ENCODE data around the gene ACOXL. TPM values are rescaled to one million over a fixed set of nuclear protein-coding genes. Genes with fewer than 3 reads are reported as not detected.

ACOXL gene
- total and polyA plus RNA-seq, 2 of the 8 experiments (the other 6 are each of a cell fraction or from before 2014, with no cell fraction given): 11.4 to 20.6 TPM

DNA sequence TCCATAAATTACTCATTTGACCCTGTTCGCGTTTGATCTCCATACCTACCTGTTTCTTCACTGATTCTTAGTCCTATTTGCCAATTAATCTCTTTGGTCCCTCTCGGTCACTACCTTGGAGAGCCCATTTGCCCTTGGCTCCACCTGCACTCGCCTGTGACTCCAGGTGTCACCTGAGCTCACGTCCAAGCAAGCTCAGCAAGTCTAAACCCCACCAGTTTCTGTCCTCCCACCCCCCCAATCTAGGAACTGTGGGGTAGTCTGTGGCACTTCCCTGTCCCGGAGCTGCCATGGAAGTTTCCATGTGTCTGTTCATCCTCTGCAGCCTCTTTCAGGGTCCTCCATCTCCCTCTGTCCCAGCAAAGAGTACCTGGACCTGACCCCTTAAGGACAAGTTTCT is 320.2 kb downstream of the ACOXL start (continued):
- TF ChIP-seq RAD21 (IDR thresholded peaks at IDR 0.05 in 1 of 2, conservative IDR thresholded peaks at IDR 0.05 in 1 of 2; ENCODE audit: low read depth in 2 of 2, low read length in 2 of 2) (no peak), SP1 (IDR thresholded peaks at IDR 0.05; ENCODE audit: low read depth, low read length) (no peak), EP300 (IDR thresholded peaks at IDR 0.05; ENCODE audit: borderline replicate concordance in 1 of 2, low read depth in 2 of 2, low read length in 2 of 2) (no peak), SUZ12 (IDR thresholded peaks at IDR 0.05; ENCODE audit: low read length) (no peak), CTBP2 (IDR thresholded peaks at IDR 0.05; ENCODE audit: borderline replicate concordance, insufficient read depth, insufficient read length, low read length) (no peak)
- TF ChIP-seq, protein P1, sequence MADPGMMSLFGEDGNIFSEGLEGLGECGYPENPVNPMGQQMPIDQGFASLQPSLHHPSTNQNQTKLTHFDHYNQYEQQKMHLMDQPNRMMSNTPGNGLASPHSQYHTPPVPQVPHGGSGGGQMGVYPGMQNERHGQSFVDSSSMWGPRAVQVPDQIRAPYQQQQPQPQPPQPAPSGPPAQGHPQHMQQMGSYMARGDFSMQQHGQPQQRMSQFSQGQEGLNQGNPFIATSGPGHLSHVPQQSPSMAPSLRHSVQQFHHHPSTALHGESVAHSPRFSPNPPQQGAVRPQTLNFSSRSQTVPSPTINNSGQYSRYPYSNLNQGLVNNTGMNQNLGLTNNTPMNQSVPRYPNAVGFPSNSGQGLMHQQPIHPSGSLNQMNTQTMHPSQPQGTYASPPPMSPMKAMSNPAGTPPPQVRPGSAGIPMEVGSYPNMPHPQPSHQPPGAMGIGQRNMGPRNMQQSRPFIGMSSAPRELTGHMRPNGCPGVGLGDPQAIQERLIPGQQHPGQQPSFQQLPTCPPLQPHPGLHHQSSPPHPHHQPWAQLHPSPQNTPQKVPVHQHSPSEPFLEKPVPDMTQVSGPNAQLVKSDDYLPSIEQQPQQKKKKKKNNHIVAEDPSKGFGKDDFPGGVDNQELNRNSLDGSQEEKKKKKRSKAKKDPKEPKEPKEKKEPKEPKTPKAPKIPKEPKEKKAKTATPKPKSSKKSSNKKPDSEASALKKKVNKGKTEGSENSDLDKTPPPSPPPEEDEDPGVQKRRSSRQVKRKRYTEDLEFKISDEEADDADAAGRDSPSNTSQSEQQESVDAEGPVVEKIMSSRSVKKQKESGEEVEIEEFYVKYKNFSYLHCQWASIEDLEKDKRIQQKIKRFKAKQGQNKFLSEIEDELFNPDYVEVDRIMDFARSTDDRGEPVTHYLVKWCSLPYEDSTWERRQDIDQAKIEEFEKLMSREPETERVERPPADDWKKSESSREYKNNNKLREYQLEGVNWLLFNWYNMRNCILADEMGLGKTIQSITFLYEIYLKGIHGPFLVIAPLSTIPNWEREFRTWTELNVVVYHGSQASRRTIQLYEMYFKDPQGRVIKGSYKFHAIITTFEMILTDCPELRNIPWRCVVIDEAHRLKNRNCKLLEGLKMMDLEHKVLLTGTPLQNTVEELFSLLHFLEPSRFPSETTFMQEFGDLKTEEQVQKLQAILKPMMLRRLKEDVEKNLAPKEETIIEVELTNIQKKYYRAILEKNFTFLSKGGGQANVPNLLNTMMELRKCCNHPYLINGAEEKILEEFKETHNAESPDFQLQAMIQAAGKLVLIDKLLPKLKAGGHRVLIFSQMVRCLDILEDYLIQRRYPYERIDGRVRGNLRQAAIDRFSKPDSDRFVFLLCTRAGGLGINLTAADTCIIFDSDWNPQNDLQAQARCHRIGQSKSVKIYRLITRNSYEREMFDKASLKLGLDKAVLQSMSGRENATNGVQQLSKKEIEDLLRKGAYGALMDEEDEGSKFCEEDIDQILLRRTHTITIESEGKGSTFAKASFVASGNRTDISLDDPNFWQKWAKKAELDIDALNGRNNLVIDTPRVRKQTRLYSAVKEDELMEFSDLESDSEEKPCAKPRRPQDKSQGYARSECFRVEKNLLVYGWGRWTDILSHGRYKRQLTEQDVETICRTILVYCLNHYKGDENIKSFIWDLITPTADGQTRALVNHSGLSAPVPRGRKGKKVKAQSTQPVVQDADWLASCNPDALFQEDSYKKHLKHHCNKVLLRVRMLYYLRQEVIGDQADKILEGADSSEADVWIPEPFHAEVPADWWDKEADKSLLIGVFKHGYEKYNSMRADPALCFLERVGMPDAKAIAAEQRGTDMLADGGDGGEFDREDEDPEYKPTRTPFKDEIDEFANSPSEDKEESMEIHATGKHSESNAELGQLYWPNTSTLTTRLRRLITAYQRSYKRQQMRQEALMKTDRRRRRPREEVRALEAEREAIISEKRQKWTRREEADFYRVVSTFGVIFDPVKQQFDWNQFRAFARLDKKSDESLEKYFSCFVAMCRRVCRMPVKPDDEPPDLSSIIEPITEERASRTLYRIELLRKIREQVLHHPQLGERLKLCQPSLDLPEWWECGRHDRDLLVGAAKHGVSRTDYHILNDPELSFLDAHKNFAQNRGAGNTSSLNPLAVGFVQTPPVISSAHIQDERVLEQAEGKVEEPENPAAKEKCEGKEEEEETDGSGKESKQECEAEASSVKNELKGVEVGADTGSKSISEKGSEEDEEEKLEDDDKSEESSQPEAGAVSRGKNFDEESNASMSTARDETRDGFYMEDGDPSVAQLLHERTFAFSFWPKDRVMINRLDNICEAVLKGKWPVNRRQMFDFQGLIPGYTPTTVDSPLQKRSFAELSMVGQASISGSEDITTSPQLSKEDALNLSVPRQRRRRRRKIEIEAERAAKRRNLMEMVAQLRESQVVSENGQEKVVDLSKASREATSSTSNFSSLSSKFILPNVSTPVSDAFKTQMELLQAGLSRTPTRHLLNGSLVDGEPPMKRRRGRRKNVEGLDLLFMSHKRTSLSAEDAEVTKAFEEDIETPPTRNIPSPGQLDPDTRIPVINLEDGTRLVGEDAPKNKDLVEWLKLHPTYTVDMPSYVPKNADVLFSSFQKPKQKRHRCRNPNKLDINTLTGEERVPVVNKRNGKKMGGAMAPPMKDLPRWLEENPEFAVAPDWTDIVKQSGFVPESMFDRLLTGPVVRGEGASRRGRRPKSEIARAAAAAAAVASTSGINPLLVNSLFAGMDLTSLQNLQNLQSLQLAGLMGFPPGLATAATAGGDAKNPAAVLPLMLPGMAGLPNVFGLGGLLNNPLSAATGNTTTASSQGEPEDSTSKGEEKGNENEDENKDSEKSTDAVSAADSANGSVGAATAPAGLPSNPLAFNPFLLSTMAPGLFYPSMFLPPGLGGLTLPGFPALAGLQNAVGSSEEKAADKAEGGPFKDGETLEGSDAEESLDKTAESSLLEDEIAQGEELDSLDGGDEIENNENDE (IDR thresholded peaks at IDR 0.05; ENCODE audit: insufficient replicate concordance, low read length): no peak
